Fibroblast of the aortic adventitia (primary cell): Measurements from ENCODE around the gene ZNF573. TPM values are rescaled to one million over a fixed set of nuclear protein-coding genes. Genes with fewer than 3 reads are reported as not detected.
A peak's percentile ranks its signal among the peaks of the same experiment; 100 is the strongest.

Source experiments
- DNase-seq: peaks from one replicate; pipeline ENCODE4 v3.0.0-alpha.2; 2010; ENCODE audit warnings: low read depth
- H3K4me3 ChIP-seq: 2 replicates; pipeline ENCODE4 v1.5.1; 2011; ENCODE audit warnings: low read depth, mild to moderate bottlenecking, control low read depth, low read length, moderate library complexity
- small RNA-seq: library from RNA; depleted of rRNA; stranded (forward); fragments of <200 nt; gene quantifications from one replicate; pipeline ENCODE3, GENCODE V24; 2012
- total RNA-seq: library from RNA; depleted of rRNA; stranded (reverse); fragments of >200 nt; gene quantifications from 2 replicates; pipeline ENCODE4 v1.2.3, GENCODE V29; 2012; ENCODE audit warnings: low replicate concordance
- TF ChIP-seq, protein P1 (sequence below): IDR thresholded peaks from 2 replicates; pipeline ENCODE4 v1.5.1; 2011; ENCODE audit warnings: mild to moderate bottlenecking, low read length, control low read depth, inconsistent platforms; ENCODE audit not compliant: insufficient read depth

The ZNF573 gene
- total RNA-seq, 1 donor: 10.4 TPM

DNA sequence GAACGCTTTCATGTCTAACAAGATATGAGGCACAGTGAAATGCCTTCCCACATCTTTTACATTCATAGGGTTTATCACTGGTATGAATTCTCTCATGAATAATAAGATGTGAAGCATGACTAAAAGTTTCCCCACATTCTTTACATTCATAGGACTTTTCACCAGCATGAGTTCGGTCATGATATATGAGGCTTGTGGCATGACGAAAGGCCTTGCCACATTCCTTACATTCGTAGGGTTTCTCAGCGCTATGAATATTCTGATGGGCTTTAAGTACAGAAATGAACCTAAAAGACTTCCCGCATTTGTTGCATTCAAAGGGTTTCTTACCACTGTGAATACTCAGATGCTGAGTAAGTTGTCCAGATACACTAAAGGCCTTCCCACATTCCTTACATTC is 81.2 kb downstream of the ZNF573 start:
- DNase-seq: no peak
- TF ChIP-seq, protein P1, sequence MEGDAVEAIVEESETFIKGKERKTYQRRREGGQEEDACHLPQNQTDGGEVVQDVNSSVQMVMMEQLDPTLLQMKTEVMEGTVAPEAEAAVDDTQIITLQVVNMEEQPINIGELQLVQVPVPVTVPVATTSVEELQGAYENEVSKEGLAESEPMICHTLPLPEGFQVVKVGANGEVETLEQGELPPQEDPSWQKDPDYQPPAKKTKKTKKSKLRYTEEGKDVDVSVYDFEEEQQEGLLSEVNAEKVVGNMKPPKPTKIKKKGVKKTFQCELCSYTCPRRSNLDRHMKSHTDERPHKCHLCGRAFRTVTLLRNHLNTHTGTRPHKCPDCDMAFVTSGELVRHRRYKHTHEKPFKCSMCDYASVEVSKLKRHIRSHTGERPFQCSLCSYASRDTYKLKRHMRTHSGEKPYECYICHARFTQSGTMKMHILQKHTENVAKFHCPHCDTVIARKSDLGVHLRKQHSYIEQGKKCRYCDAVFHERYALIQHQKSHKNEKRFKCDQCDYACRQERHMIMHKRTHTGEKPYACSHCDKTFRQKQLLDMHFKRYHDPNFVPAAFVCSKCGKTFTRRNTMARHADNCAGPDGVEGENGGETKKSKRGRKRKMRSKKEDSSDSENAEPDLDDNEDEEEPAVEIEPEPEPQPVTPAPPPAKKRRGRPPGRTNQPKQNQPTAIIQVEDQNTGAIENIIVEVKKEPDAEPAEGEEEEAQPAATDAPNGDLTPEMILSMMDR: no peak
- H3K4me3 ChIP-seq: no peak overlapping the region

DNA sequence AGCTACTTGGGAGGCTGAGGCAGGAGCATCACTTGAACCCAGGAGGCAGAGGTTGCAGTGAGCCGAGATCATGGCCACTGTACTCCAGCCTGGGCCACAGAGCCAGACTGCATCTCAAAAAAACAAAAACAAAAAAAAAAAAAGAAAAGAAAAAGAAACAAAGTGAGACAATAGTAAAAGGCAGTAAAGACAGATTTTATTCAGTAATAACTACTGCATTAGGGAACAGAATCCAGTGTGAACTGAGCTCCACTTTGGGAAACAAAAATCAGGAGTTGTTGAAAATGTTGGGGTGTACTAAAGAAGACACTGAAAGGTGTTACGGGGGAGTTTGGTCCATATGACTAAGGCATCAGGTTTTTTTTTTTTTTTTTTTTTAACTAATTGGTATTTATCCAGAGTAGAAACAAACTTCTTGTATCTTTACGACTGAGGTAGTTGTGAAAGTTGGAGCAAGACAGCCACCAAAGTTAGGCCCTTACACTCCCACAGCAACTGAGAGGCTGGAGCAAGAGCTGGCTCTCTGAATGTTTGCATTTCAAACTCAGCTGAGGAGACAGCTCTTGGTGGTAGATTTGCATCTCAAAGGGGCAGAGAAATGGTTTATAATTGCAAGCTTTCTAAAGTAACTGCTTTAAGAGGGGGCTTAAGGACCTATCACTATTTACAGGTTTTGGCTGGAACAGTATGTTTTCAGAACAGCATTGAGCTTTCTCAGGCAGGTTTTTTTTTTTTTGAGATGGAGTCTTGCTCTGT is 84.1 kb downstream of the ZNF573 start:
- no peak for DNase-seq
- H3K4me3 ChIP-seq: no peak overlapping the region
- TF ChIP-seq, protein P1: no peak

DNA sequence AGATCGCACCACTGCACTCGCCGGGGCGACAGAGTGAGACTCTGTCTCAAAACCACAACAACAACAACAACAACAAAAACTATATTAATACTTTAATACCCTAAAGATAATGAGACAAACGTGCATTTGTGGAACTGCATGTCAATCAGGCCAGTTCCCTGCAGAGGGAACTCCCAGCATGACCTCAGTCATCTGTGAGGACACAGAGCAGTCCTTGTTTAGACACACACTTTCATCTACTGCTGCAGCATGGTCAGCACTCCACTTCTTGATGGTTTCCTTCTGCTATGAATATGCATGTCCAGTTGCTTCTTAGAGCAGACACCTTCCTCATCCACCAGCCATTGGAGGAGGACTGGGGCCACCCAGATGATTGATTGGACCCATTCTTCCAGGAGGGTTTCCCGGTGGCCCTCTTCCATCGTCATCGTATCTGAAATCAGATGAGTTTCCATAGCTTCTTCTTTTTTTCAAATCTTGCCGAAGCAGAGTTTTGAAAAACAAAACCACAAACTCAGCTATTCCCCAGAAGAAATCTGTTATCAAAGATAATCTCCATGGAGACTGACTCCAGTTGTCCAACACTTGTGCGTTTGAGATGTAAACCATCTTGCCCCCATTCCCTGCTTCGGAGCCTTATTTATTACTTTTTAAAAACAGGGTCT is 86.3 kb downstream of the ZNF573 start:
- TF ChIP-seq, protein P1: no peak
- no peak overlapping the region for H3K4me3 ChIP-seq
- no peak for DNase-seq

- peak; percentile 65 for DNase-seq
- TF ChIP-seq, protein P1: no peak
- peak overlapping the region; percentile 69 for H3K4me3 ChIP-seq
These were observed 87.4 kb downstream of the ZNF573 start for GRCh38 chr19:37691881-37692504.

Small RNAs within 50 kb of the gene (small RNA-seq; reads per million reads assigned to genes)
- not detected for gene SELENOKP1

Other genes with a start within 250 kb of the ZNF573 start
- gene ZNF571, start 184.8 kb downstream of the ZNF573 start, total RNA-seq: 2.5 and 5.2 TPM in 2 replicates
- gene ZNF540, start 184.7 kb downstream of the ZNF573 start, total RNA-seq: 0.36 and 2.1 TPM in 2 replicates
- gene ZFP30, start 124.1 kb downstream of the ZNF573 start, total RNA-seq: 14.8 and 39.8 TPM in 2 replicates
- 3.2 and 4.9 TPM in 2 replicates for gene ZNF607, start 59.8 kb downstream of the ZNF573 start, total RNA-seq
- gene WDR87, start 127.0 kb upstream of the ZNF573 start, total RNA-seq: not detected in 2 replicates
- 12.3 and 28.9 TPM in 2 replicates for gene SIPA1L3, start 127.6 kb upstream of the ZNF573 start, total RNA-seq